Renal cortex interstitium (tissue), 11 donors: ENCODE measurements around the gene RECK. TPM values are rescaled to one million over a fixed set of nuclear protein-coding genes. Genes with fewer than 3 reads are reported as not detected.

Experiments
- DNase-seq, 11 donors: peaks; one replicate each; pipeline ENCODE4 v3.0.0-alpha.2; 2013; ENCODE audit warnings: low read depth in 9 of 11, low spot score in 4 of 11; ENCODE audit errors: extremely low read depth in 1 of 11
- polyA plus RNA-seq, 3 donors: library from polyadenylated mRNA; unstranded; fragments of 120-200 nt; gene quantifications; one replicate each; pipeline ENCODE4 v1.2.1, GENCODE V29; 2013; ENCODE audit not compliant: insufficient read length in 3 of 3

The RECK gene
- polyA plus RNA-seq, 3 donors: 26.5 to 32.5 (median 29.3) TPM

GRCh38 chr9:36093384-36093783 is 56.7 kb downstream of the RECK start:
- no peak for DNase-seq

- no peak for DNase-seq
Observed at GRCh38 chr9:36099718-36100117, 63.0 kb downstream of the RECK start.

- no peak for DNase-seq
Observed at GRCh38 chr9:36100532-36100931, 63.8 kb downstream of the RECK start.

- no peak for DNase-seq
Observed at GRCh38 chr9:36101916-36102741, 65.4 kb downstream of the RECK start.

GRCh38 chr9:36102742-36103495 is 66.2 kb downstream of the RECK start:
- peak in 9 of 11 donors; percentile 39 to 69 (median 55) for DNase-seq

GRCh38 chr9:36109071-36109470 is 72.4 kb downstream of the RECK start:
- no peak for DNase-seq

GRCh38 chr9:36110434-36110833 is 73.7 kb downstream of the RECK start:
- DNase-seq: no peak

GRCh38 chr9:36112516-36112915 is 75.8 kb downstream of the RECK start:
- no peak for DNase-seq

- no peak for DNase-seq
Observed at GRCh38 chr9:36113999-36114398, 77.3 kb downstream of the RECK start.

- DNase-seq: no peak
Observed at GRCh38 chr9:36116593-36116992, 79.9 kb downstream of the RECK start.

GRCh38 chr9:36118201-36118600 is 81.5 kb downstream of the RECK start:
- no peak for DNase-seq

- no peak for DNase-seq
Observed at GRCh38 chr9:36118706-36119105, 82.0 kb downstream of the RECK start.

- no peak for DNase-seq
Observed at GRCh38 chr9:36119476-36119875, 82.8 kb downstream of the RECK start.

GRCh38 chr9:36120705-36121104 is 84.0 kb downstream of the RECK start:
- DNase-seq: no peak

- no peak for DNase-seq
Observed at GRCh38 chr9:36121971-36122370, 85.3 kb downstream of the RECK start.

GRCh38 chr9:36123515-36123914 is 86.8 kb downstream of the RECK start:
- DNase-seq: no peak

GRCh38 chr9:36125062-36125855 is 88.5 kb downstream of the RECK start:
- no peak for DNase-seq

- no peak for DNase-seq
Observed at GRCh38 chr9:36126016-36126730, 89.5 kb downstream of the RECK start.

GRCh38 chr9:36127652-36128244 is 91.0 kb downstream of the RECK start:
- no peak for DNase-seq
